Stimulated activated memory B cell treated with anti-CD40 and anti-IgM and Interleukin-4, amounts not matched to agents 10 μg/mL and 1 μg/mL and 100 μg/mL, for 72 hours (primary cell): Measurements from ENCODE around the gene GALNT13.
A peak's percentile ranks its signal among the peaks of the same experiment; 100 is the strongest.

ENCODE experiments used
- ATAC-seq: fragments of 150-1000 bp; cut with Tn5 transposase; 2 replicates; pipeline ENCODE4 v1.10.0; 2021
- H3K27ac Mint-ChIP-seq: one replicate; pipeline ENCODE4 v1.8.0; 2022; ENCODE audit warnings: mild to moderate bottlenecking, mixed read lengths
- H3K27me3 Mint-ChIP-seq: one replicate; pipeline ENCODE4 v1.8.0; 2022; ENCODE audit warnings: mixed read lengths
- H3K36me3 Mint-ChIP-seq: one replicate; pipeline ENCODE4 v1.8.0; 2022; ENCODE audit warnings: mixed read lengths
- H3K4me1 Mint-ChIP-seq: one replicate; pipeline ENCODE4 v1.8.0; 2022; ENCODE audit warnings: mixed read lengths
- H3K4me3 Mint-ChIP-seq: one replicate; pipeline ENCODE4 v1.8.0; 2022; ENCODE audit warnings: mild to moderate bottlenecking, moderate library complexity, mixed read lengths
- H3K9me3 Mint-ChIP-seq: one replicate; pipeline ENCODE4 v1.8.0; 2022; ENCODE audit warnings: mixed read lengths

GALNT13 gene

DNA sequence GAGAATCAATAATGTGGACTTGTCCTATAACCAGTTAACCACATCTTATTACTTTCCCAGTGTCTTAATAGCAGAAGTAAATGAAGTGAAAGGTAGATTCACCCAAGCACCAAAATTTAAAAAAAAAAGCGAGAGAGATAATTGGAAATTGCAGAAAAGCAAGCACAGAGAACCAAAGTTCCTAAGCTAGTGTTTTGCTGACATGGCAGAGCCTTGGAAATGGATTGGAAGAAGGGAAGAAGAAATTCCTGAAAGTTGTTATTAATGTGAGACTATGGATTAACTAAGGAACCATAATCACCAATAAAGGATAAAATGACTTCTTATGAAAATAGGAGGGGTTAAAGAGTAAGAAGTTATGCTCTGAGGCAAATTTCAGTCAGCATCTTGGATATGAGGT, 384.4 kb downstream of the GALNT13 start:
- Mint-ChIP-seq H3K27ac (no peak overlapping the region), H3K4me1 (no peaks in the 10 kb centered on the region), H3K4me3 (no peak overlapping the region), H3K9me3 (peaks cover 2% of the 10 kb centered on the region), H3K36me3 (no peaks in the 10 kb centered on the region), H3K27me3 (no peaks in the 10 kb centered on the region)
- no peak for ATAC-seq

DNA sequence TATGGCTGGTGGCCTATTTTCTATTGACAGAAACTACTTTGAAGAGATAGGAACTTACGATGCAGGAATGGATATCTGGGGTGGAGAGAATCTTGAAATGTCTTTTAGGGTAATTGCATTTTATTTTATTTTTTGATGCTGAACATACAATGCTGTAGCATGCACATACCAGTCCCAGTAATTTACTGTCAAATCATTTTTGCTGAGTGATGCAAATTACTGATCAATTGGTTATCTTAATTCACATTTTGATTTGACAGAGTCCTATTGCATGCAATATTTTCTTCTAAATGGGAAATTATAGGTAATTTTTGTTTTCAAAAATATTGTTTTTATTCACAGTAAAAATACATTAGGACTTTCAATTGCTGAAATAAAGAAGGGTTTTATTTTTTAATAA, 387.3 kb downstream of the GALNT13 start:
- H3K4me3 Mint-ChIP-seq, result no peak overlapping the region
- no peak overlapping the region for H3K27ac Mint-ChIP-seq

GRCh38 chr2:154261473-154262027, 389.8 kb downstream of the GALNT13 start:
- no peaks in the 10 kb centered on the region for H3K9me3 Mint-ChIP-seq
- no peaks in the 10 kb centered on the region for H3K4me1 Mint-ChIP-seq
- no peaks in the 10 kb centered on the region for H3K36me3 Mint-ChIP-seq
- no peak for ATAC-seq
- no peak overlapping the region for H3K27ac Mint-ChIP-seq
- H3K4me3 Mint-ChIP-seq, result no peak overlapping the region
- H3K27me3 Mint-ChIP-seq, result no peaks in the 10 kb centered on the region

More for the DNA sequence above, 387.3 kb downstream of the GALNT13 start:
- H3K9me3 Mint-ChIP-seq, result no peaks in the 10 kb centered on the region
- no peaks in the 10 kb centered on the region for H3K36me3 Mint-ChIP-seq
- H3K4me1 Mint-ChIP-seq, result no peaks in the 10 kb centered on the region
- ATAC-seq, result no peak
- no peaks in the 10 kb centered on the region for H3K27me3 Mint-ChIP-seq

- H3K27me3 Mint-ChIP-seq, result no peaks in the 10 kb centered on the region
- H3K4me3 Mint-ChIP-seq, result no peak overlapping the region
- no peak overlapping the region for H3K27ac Mint-ChIP-seq
- H3K4me1 Mint-ChIP-seq, result no peaks in the 10 kb centered on the region
- no peaks in the 10 kb centered on the region for H3K36me3 Mint-ChIP-seq
- ATAC-seq, result no peak
- H3K9me3 Mint-ChIP-seq, result no peaks in the 10 kb centered on the region
These were observed 391.5 kb downstream of the GALNT13 start for GRCh38 chr2:154263206-154263605.

GRCh38 chr2:154264024-154264423, 392.3 kb downstream of the GALNT13 start:
- Mint-ChIP-seq H3K27ac (no peak overlapping the region), H3K9me3 (no peaks in the 10 kb centered on the region), H3K27me3 (no peaks in the 10 kb centered on the region), H3K4me3 (no peak overlapping the region), H3K4me1 (no peaks in the 10 kb centered on the region), H3K36me3 (no peaks in the 10 kb centered on the region)
- ATAC-seq, result no peak

DNA sequence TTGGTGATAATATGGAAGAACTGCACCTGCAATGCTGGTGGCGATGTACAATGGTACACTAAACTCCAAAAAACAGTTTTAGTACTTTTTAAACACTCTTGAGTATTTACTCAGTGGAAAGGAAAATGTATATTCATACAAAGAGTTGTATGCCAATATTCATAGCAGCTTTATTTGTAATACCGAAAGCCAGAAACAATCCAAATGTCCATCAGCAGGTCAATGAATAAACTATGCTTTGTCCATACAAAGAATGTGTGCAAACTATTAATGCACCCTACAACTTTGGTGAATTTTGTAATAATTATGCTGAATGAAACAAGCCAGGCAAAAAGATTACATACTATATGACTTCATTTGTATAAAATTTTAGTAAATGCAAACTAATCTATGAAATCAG, 396.3 kb downstream of the GALNT13 start:
- Mint-ChIP-seq H3K27me3 (no peaks in the 10 kb centered on the region), H3K36me3 (no peaks in the 10 kb centered on the region), H3K27ac (no peak overlapping the region), H3K9me3 (no peaks in the 10 kb centered on the region), H3K4me3 (no peak overlapping the region), H3K4me1 (no peaks in the 10 kb centered on the region)
- ATAC-seq, result no peak

- H3K36me3 Mint-ChIP-seq, result no peaks in the 10 kb centered on the region
- no peaks in the 10 kb centered on the region for H3K4me1 Mint-ChIP-seq
- no peak for ATAC-seq
- no peak overlapping the region for H3K27ac Mint-ChIP-seq
- peaks cover 9% of the 10 kb centered on the region for H3K9me3 Mint-ChIP-seq
- H3K4me3 Mint-ChIP-seq, result no peak overlapping the region
- H3K27me3 Mint-ChIP-seq, result no peaks in the 10 kb centered on the region
These were observed 408.8 kb downstream of the GALNT13 start for GRCh38 chr2:154280543-154280942.

DNA sequence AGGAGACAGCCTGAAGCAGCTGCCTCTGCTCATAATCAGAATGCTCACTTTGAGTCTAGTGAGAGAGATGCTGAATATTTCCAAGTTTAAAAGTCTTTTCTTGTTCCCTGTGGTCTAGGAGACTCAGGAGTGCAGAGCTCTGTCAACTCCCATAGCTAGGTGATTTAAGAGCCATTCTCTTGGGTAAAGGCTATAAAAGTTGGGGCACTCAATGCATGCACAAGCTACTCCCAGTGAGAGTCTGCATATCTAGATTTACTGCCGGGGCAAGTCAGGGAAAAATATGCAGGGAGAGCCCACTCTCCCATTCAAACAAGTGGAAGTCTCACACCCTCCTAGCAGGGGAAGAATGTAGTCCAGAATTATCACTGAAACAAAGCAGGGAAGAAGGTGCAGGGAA, 418.1 kb downstream of the GALNT13 start:
- ATAC-seq, result no peak
- no peak overlapping the region for H3K4me3 Mint-ChIP-seq
- H3K36me3 Mint-ChIP-seq, result no peaks in the 10 kb centered on the region
- no peak overlapping the region for H3K27ac Mint-ChIP-seq
- no peaks in the 10 kb centered on the region for H3K4me1 Mint-ChIP-seq
- peaks cover 3% of the 10 kb centered on the region for H3K9me3 Mint-ChIP-seq
- no peaks in the 10 kb centered on the region for H3K27me3 Mint-ChIP-seq

DNA sequence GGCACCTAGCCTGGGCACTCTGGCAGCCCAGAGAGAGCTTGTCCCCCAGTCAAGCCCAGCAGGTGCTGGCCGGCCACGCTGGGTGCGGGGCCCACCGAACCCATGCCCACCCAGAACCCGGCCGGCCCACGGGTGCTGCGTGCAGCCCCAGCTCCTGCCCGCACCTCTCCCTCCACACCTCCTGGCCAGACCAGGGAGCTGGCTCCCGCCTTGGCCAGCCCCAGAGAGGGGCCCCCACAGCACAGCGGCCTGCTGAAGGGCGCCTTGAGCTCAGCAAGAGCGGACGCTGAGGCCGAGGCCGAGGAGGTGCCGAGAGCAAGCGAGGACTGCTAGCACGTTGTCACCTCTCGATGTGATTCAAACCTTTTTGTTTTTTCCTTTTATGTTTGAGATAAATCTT, 419.8 kb downstream of the GALNT13 start:
- Mint-ChIP-seq H3K27me3 (no peaks in the 10 kb centered on the region), H3K27ac (no peak overlapping the region), H3K36me3 (no peaks in the 10 kb centered on the region), H3K4me1 (no peaks in the 10 kb centered on the region), H3K9me3 (peaks cover 3% of the 10 kb centered on the region), H3K4me3 (no peak overlapping the region)
- peak; percentile 39 for ATAC-seq

DNA sequence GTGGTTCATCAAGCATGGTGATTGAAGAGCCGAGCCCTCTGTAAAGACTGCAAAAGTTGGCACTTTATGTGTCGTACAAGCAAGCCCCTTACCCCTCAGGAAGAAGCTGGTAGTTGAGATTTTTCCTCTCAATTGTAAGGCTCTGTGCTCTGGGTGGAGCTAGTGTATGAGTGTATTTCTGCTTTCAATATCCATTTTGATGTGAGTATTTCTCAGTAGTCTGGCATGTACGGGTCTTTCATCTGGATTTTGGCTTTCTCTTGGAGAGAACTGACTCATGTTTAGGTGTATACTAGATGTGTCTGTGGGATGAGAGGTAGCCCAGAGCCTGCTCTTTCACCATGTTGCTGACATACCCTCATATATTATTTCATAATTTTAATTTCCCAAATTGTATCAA, 420.2 kb downstream of the GALNT13 start:
- Mint-ChIP-seq H3K27me3 (no peaks in the 10 kb centered on the region), H3K4me1 (no peaks in the 10 kb centered on the region), H3K4me3 (no peak overlapping the region), H3K36me3 (no peaks in the 10 kb centered on the region), H3K9me3 (peaks cover 3% of the 10 kb centered on the region), H3K27ac (no peak overlapping the region)
- ATAC-seq, result no peak

DNA sequence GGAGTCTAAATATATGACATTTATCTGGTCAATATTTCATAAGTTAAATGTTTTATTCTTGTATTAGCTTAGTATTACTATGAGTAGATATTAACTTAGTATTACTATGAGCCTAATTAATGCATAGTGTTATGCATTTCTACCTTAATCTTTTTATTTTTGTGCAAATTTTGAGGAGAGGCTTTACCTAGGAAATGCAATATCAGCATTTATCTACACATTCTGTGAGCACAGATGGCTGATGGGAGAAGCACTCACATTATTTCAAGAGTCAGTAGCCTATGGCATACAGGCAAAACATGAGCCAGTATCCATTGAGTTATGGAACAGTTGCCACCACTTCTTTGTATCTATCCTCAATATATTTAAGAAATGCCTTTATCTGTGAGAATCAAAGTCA, 422.1 kb downstream of the GALNT13 start:
- Mint-ChIP-seq H3K4me1 (no peaks in the 10 kb centered on the region), H3K9me3 (no peaks in the 10 kb centered on the region), H3K4me3 (no peak overlapping the region), H3K27me3 (no peaks in the 10 kb centered on the region), H3K27ac (no peak overlapping the region), H3K36me3 (no peaks in the 10 kb centered on the region)
- ATAC-seq, result no peak

GRCh38 chr2:154306266-154306970, 434.7 kb downstream of the GALNT13 start:
- no peaks in the 10 kb centered on the region for H3K4me1 Mint-ChIP-seq
- H3K36me3 Mint-ChIP-seq, result no peaks in the 10 kb centered on the region
- ATAC-seq, result no peak
- H3K27ac Mint-ChIP-seq, result no peak overlapping the region
- H3K27me3 Mint-ChIP-seq, result no peaks in the 10 kb centered on the region
- peaks cover 3% of the 10 kb centered on the region for H3K9me3 Mint-ChIP-seq
- no peak overlapping the region for H3K4me3 Mint-ChIP-seq

- H3K27me3 Mint-ChIP-seq, result no peaks in the 10 kb centered on the region
- H3K36me3 Mint-ChIP-seq, result no peaks in the 10 kb centered on the region
- H3K4me1 Mint-ChIP-seq, result no peaks in the 10 kb centered on the region
- no peak overlapping the region for H3K27ac Mint-ChIP-seq
- peaks cover 3% of the 10 kb centered on the region for H3K9me3 Mint-ChIP-seq
- no peak overlapping the region for H3K4me3 Mint-ChIP-seq
- no peak for ATAC-seq
These were observed 435.3 kb downstream of the GALNT13 start for GRCh38 chr2:154307007-154307406.

- Mint-ChIP-seq H3K4me1 (no peaks in the 10 kb centered on the region), H3K36me3 (no peaks in the 10 kb centered on the region), H3K9me3 (peaks cover 2% of the 10 kb centered on the region), H3K27ac (no peak overlapping the region), H3K4me3 (no peak overlapping the region), H3K27me3 (no peaks in the 10 kb centered on the region)
- no peak for ATAC-seq
These were observed 452.9 kb downstream of the GALNT13 start for GRCh38 chr2:154324601-154325000.

DNA sequence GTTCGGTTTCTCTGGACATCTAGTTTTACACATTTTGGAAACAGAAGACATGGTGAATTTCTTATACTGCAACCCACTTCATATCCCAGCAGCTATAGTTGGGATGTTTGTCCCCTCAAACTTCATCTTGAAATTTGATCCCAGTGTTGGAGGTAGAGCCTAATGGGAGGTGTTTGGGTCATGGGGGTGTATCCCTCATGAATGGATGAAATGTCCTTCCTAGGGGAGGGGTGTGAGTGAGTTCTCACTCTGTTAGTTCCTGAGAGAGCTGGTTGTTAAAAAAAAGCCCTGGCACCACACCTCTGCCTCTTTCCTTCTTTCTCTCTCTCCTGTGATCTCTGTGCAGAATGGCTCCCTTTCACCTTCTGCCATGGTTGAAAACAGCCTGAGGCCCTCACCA, 457.8 kb downstream of the GALNT13 start:
- no peaks in the 10 kb centered on the region for H3K27me3 Mint-ChIP-seq
- no peak for ATAC-seq
- no peaks in the 10 kb centered on the region for H3K4me1 Mint-ChIP-seq
- H3K36me3 Mint-ChIP-seq, result no peaks in the 10 kb centered on the region
- peaks cover 2% of the 10 kb centered on the region for H3K9me3 Mint-ChIP-seq
- no peak overlapping the region for H3K4me3 Mint-ChIP-seq
- no peak overlapping the region for H3K27ac Mint-ChIP-seq

- Mint-ChIP-seq H3K4me1 (no peaks in the 10 kb centered on the region), H3K27ac (no peak overlapping the region), H3K36me3 (no peaks in the 10 kb centered on the region), H3K27me3 (no peaks in the 10 kb centered on the region), H3K4me3 (no peak overlapping the region), H3K9me3 (peaks cover 2% of the 10 kb centered on the region)
- ATAC-seq, result no peak
These were observed 460.1 kb downstream of the GALNT13 start for GRCh38 chr2:154331784-154332183.
